Measurements from ENCODE around the gene TBC1D5. TPM values are rescaled to one million over a fixed set of nuclear protein-coding genes. Genes with fewer than 3 reads are reported as not detected.
A peak's percentile ranks its signal among the peaks of the same experiment; 100 is the strongest.

The TBC1D5 gene
- total RNA-seq, 2 experiments from 2014 or later, result 46.3 to 47.8 TPM

- TF ChIP-seq, protein P1, sequence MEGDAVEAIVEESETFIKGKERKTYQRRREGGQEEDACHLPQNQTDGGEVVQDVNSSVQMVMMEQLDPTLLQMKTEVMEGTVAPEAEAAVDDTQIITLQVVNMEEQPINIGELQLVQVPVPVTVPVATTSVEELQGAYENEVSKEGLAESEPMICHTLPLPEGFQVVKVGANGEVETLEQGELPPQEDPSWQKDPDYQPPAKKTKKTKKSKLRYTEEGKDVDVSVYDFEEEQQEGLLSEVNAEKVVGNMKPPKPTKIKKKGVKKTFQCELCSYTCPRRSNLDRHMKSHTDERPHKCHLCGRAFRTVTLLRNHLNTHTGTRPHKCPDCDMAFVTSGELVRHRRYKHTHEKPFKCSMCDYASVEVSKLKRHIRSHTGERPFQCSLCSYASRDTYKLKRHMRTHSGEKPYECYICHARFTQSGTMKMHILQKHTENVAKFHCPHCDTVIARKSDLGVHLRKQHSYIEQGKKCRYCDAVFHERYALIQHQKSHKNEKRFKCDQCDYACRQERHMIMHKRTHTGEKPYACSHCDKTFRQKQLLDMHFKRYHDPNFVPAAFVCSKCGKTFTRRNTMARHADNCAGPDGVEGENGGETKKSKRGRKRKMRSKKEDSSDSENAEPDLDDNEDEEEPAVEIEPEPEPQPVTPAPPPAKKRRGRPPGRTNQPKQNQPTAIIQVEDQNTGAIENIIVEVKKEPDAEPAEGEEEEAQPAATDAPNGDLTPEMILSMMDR (IDR thresholded peaks at IDR 0.05), result no peak
- Mint-ChIP-seq H3K9me3 (no peaks in the 10 kb centered on the region), H3K27ac (no peak overlapping the region), H3K4me1 (ENCODE audit: low read depth) (peaks cover 15% of the 10 kb centered on the region), H3K4me3 (no peak overlapping the region), H3K36me3 (ENCODE audit: low read depth) (no peaks in the 10 kb centered on the region), H3K27me3 (no peaks in the 10 kb centered on the region)
- intact Hi-C loops (cut with micrococcal nuclease), result loop anchor here (10.0 kb wide), 1 partner anchor 205 kb away; no protein-coding TSS in a partner anchor
- ChIA-PET POLR2A (no interaction called here), CTCF (interaction anchor here (1.6 kb wide), 1 partner anchor 601 kb away, joined by 4 read pairs; no protein-coding TSS in a partner anchor)
- DNase-seq (no peak), ATAC-seq (no peak)
Observed at GRCh38 chr3:17239417-17239816, 503.0 kb downstream of the TBC1D5 start.

GRCh38 chr3:17238023-17238422 lies 504.4 kb downstream of the TBC1D5 start:
- Mint-ChIP-seq H3K27me3 (no peaks in the 10 kb centered on the region), H3K4me3 (no peak overlapping the region), H3K27ac (no peak overlapping the region), H3K4me1 (ENCODE audit: low read depth) (peaks cover 25% of the 10 kb centered on the region), H3K9me3 (no peaks in the 10 kb centered on the region), H3K36me3 (ENCODE audit: low read depth) (no peaks in the 10 kb centered on the region)
- intact Hi-C loops (cut with micrococcal nuclease), result loop anchor here (10.0 kb wide), 1 partner anchor 203 kb away; no protein-coding TSS in a partner anchor
- DNase-seq (no peak), ATAC-seq (no peak)
- TF ChIP-seq, protein P1 (IDR thresholded peaks at IDR 0.05), result no peak
- ChIA-PET POLR2A (interaction anchor here (0.7 kb wide), 1 partner anchor 55 kb away, joined by 3 read pairs; no protein-coding TSS in a partner anchor), CTCF (interaction anchor here (1.3 to 3.4 kb wide), 2 partner anchors 22 to 637 kb away, joined by 3 to 17 read pairs; no protein-coding TSS in a partner anchor)

DNA sequence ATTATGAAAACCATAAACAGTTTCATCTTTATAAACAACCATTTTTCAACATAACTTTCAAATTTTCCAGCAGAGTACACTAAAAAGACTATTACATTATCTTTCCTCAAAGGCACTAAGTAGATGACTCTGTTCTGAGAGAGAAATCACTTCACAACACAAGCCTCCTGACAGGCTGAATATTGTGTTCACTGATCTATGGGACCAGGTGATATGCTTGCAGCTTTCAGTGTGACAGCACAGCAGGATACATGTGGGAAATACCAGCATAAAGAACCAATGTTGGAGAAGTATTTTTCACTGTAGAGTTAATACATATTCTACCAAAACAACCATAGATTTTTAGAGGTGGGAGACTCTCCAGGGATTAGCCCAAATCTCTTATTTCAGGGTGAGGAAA lies 507.1 kb downstream of the TBC1D5 start:
- H3K4me3 Mint-ChIP-seq, result no peak overlapping the region
- no peaks in the 10 kb centered on the region for H3K27me3 Mint-ChIP-seq
- H3K4me1 Mint-ChIP-seq (ENCODE audit: low read depth), result peaks cover 28% of the 10 kb centered on the region
- no peaks in the 10 kb centered on the region for H3K36me3 Mint-ChIP-seq (ENCODE audit: low read depth)
- no peaks in the 10 kb centered on the region for H3K9me3 Mint-ChIP-seq
- H3K27ac Mint-ChIP-seq, result peak overlapping the region; percentile 4
- intact Hi-C loops (cut with micrococcal nuclease), result loop anchor here (10.0 kb wide), 1 partner anchor 201 kb away; no protein-coding TSS in a partner anchor
- ChIA-PET CTCF (no interaction called here), POLR2A (no interaction called here)
- TF ChIP-seq, protein P1 (IDR thresholded peaks at IDR 0.05), result no peak
- DNase-seq (no peak), ATAC-seq (no peak)

DNA sequence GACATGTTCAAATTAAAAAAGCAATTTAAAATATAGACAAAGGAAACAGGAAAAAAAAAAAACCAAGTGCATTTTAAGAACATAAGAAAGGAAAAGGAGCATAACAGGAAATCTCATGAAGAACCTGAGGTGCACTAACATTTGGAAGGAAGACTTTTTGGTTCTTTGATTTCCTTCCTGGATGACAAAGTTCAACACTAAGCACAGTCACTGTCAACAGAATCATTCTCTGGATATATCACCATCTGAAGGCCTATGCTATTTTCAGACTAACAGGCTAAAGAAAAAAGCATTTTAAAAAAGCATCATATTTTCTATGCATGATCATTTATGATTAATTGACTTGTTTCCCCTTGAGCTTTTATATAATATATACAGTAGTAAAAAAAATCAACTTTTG lies 508.0 kb downstream of the TBC1D5 start:
- Mint-ChIP-seq H3K36me3 (ENCODE audit: low read depth) (no peaks in the 10 kb centered on the region), H3K9me3 (no peaks in the 10 kb centered on the region), H3K4me3 (no peak overlapping the region), H3K27ac (no peak overlapping the region), H3K27me3 (no peaks in the 10 kb centered on the region), H3K4me1 (ENCODE audit: low read depth) (peaks cover 28% of the 10 kb centered on the region)
- ChIA-PET POLR2A (interaction anchor here (0.6 kb wide), 1 partner anchor 348 kb away, joined by 5 read pairs; no protein-coding TSS in a partner anchor), CTCF (interaction anchor here (1.1 to 2.0 kb wide), 2 partner anchors 406 to 633 kb away, joined by 3 to 5 read pairs; no protein-coding TSS in a partner anchor)
- intact Hi-C loops (cut with micrococcal nuclease), result loop anchor here (5.0 to 10.0 kb wide), 2 partner anchors 200 to 347 kb away; no protein-coding TSS in a partner anchor
- DNase-seq (no peak), ATAC-seq (no peak)
- TF ChIP-seq, protein P1 (IDR thresholded peaks at IDR 0.05), result no peak

DNA sequence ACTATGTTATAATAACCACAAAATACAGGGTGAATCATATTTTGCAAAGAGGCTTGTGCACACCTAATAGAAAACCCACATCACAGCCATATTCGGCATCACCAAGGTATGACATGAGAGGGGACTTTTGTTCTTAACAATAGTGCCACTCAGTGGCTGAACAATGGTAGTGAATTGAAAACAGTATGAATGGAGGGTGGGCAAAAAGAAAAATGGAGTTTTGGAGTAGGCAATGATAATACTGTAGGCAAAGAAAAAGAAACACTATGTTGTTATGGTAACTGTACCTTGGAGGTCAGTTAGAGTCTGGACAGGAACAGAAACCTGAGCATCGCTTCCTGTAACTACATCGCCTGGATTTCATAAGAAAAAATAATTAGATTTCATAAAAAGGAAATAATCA lies 509.0 kb downstream of the TBC1D5 start:
- ChIA-PET POLR2A (no interaction called here), CTCF (interaction anchor here (1.1 to 2.0 kb wide), 5 partner anchors 10 to 632 kb away, joined by 3 to 12 read pairs (median 3); no protein-coding TSS in a partner anchor)
- ATAC-seq (peak; percentile 99), DNase-seq (peak; percentile 43)
- intact Hi-C loops (cut with micrococcal nuclease), result loop anchor here (1.0 to 10.0 kb wide), 3 partner anchors 199 to 632 kb away; no protein-coding TSS in a partner anchor
- TF ChIP-seq, protein P1 (IDR thresholded peaks at IDR 0.05), result peak; percentile 78
- Mint-ChIP-seq H3K27ac (no peak overlapping the region), H3K4me1 (ENCODE audit: low read depth) (peaks cover 28% of the 10 kb centered on the region), H3K4me3 (no peak overlapping the region), H3K9me3 (no peaks in the 10 kb centered on the region), H3K27me3 (no peaks in the 10 kb centered on the region), H3K36me3 (ENCODE audit: low read depth) (no peaks in the 10 kb centered on the region)
